ENCODE measurements around the gene KIT.

GRCh38 chr4:54657551-54658251, at the start of gene KIT:
- TF ChIP-seq CTCF (IDR thresholded peaks at IDR 0.05) (no peak), POLR2AphosphoS5 (IDR thresholded peaks at IDR 0.05) (peak; percentile 50 to 52), POLR2A (IDR thresholded peaks at IDR 0.05; ENCODE audit: low read depth) (no peak), EP300 (IDR thresholded peaks at IDR 0.05) (no peak)
